Daoy (cell line): ENCODE data around the gene RAB30. TPM values are rescaled to one million over a fixed set of nuclear protein-coding genes. Genes with fewer than 3 reads are reported as not detected.
"Not testable (repeated sequence)": the region's sequence is repeated elsewhere in the genome, so short reads cannot be mapped to it uniquely, and the experiment has no call there.

Source experiments
- DNase-seq: peaks from one replicate; pipeline ENCODE4 v3.0.0-alpha.2; 2015; ENCODE audit warnings: low read depth
- total RNA-seq: library from RNA; depleted of rRNA; stranded (reverse); fragments of >200 nt; shearing (Covaris generic); gene quantifications from 2 replicates; pipeline ENCODE4 v1.2.3, GENCODE V29; 2014; rRNA removed

Gene RAB30
- total RNA-seq, 1 experiment from 2014 or later, result 11.9 TPM

DNA sequence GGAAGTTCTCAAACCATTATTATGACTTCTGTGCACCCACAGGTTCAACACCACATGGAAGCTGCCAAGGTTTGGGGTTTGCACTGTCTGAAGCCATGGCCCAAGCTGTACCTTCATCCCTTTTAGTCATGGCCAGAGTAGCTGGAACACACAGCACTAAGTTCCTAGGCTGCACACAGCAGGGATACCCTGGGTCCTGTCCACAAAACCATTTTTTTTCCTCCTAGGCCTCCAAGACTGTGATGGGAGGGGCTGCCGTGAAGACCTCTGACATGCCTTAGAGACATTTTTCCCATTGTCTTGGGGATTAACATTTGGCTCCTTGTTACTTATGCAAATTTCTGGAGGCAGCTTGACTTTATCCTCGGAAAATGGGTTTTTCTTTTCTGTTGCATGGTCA lies 127.5 kb downstream of the RAB30 start:
- DNase-seq, result no peak

DNA sequence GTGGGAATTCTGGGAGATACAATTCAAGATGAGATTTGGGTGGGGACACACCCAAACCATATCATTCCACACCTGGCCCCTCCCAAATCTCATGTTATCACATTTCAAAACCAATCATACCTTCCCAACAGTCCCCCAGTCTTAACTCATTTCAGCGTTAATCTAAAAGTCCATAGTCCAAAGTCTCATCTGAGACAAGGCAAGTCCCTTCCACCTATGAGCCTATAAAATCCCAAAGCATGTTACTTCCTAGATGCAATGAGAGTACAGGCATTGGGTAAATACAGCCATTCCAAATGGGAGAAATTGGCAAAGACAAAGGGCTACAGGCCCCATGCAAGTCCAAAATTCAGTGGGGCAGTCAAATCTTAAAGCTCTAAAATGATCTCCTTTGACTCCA lies 128.3 kb downstream of the RAB30 start:
- DNase-seq, result not testable (repeated sequence)

- DNase-seq, result peak; percentile 3
These were observed 129.3 kb downstream of the RAB30 start for GRCh38 chr11:82942376-82942775.

DNA sequence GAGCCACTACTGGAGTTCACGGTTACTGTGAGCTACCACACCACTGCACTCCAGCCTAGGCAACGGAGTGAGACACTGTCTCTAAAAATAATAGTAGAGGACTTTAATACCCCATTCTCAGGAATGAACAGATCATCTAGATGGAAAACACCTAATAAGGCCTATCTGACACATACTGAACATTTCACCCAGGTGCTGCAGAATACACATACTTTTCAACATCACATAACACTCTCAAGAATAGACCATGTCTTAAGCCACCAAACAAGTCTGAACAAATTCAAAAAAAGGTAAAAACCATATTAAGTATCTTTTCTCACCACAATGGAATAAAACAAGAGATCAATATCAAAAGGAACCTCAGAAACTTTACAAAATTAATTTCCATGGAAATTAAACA lies 132.2 kb downstream of the RAB30 start:
- DNase-seq, result no peak

DNA sequence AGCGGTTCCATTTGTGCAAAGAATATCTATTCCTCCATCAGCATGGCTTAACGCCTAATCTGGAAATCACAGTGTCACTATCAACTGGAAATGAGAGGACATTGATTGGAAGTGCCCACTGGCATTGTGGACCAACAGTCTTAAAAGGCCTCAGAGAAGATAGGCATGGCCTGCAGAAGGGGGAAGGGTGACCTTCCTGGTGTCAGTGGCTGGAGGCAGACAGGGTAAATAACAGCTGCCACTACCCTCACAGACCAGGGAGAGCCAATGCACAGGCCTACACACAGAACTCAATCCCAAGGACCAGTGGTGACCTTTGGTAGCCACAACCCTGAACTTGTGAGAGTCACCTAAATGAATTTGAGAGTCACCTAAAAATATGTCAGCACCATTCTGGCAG lies 134.1 kb downstream of the RAB30 start:
- DNase-seq, result no peak

DNA sequence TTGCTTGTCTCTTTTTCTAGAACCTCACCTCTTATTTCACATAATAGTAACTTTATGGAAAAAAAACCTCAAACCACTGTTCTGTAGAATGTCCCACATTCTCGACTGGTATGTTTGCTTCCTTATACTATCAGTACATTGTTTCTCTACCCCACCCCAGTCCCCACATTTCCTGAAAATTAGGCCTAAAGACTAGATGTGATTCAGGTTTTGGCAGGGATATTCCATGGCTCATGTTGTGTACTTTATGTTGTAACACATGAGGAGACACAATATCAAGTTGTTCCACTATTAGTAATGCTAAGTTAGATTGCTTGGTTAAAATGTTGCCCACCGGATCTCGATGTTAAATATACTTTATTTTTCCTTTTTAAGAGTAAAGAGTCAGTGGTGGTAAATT lies 135.4 kb downstream of the RAB30 start:
- DNase-seq, result no peak

DNA sequence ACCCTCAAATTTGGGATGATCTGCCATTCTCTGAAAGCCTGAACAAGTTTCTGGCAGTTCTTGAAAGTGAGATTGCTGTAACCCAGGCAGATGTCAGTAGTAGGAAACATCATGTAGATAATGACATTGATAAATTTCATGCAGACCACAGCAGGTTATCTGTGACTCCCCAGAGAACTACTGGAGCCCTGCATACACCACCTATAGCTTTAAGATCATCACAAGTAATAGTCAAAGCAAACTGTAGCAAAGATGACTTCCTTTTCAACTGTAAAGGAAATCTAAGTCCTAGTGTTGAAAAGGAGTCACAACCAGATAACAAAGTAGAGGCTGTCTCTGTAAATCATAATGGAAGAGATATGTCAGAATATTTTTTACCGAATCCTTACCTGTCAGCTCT lies 139.1 kb downstream of the RAB30 start:
- DNase-seq, result no peak

DNA sequence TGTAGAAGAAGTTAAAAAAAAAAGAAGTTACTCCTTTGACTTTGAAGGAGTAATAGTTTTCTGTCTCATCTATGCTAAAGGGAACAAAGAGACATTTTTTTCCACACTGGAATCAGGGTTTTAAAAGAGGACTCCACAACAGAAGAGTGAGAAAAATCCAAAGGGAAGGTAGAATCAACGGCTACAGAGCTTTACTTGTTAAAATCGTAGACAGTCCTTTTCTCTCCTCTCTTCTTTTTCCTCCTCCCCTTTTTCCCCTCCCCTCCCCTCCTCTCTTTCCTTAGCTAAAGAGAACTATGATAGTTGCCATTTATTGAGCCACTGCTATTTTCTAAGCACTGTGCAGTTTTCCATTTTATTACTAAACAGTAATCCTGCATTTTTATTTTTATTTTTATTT lies 141.0 kb downstream of the RAB30 start:
- DNase-seq, result no peak

DNA sequence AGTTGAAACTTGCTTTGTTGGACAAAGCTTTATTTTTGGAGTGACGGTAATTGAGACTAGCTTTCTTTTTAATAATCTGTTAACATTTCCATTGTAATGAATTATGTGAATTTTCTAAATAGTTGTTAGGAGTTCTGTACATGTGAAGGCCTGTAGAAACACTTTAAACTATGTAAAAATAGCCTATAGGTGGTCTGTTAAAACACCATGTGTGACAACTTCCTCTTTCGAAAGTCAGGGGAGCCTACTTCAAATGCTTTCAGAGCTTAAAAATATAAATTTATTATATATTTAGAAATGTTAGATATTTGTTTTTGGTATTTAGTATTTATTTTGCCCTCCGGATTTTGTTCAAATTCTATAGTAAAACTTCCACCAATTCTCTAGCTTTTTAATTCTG lies 141.5 kb downstream of the RAB30 start:
- no peak for DNase-seq

GRCh38 chr11:82929121-82929520 lies 142.6 kb downstream of the RAB30 start:
- no peak for DNase-seq

- peak; percentile 45 for DNase-seq
These were observed 144.3 kb downstream of the RAB30 start for GRCh38 chr11:82927264-82927880.

- DNase-seq, result no peak
These were observed 147.0 kb downstream of the RAB30 start for GRCh38 chr11:82924522-82925224.

Other genes starting within 250 kb of the RAB30 start
- gene PRCP, start 171.5 kb downstream of the RAB30 start, total RNA-seq, result 13.5 and 25.4 TPM in 2 replicates
- gene DDIAS, start 170.2 kb downstream of the RAB30 start, total RNA-seq, result 18.2 and 21.4 TPM in 2 replicates
- gene PCF11, start 85.2 kb upstream of the RAB30 start, total RNA-seq, result 33.0 and 35.3 TPM in 2 replicates
- 6.7 and 7.1 TPM in 2 replicates for gene ANKRD42, start 121.8 kb upstream of the RAB30 start, total RNA-seq
- 52.5 and 61.8 TPM in 2 replicates for gene CCDC90B, start 214.5 kb upstream of the RAB30 start, total RNA-seq